Glomerular visceral epithelial cell (primary cell): ENCODE measurements around the gene ARFGEF3.

Source experiments
- DNase-seq: peaks from one replicate; pipeline ENCODE4 v3.0.0-alpha.2; 2016; ENCODE audit errors: extremely low spot score

The ARFGEF3 gene

DNA sequence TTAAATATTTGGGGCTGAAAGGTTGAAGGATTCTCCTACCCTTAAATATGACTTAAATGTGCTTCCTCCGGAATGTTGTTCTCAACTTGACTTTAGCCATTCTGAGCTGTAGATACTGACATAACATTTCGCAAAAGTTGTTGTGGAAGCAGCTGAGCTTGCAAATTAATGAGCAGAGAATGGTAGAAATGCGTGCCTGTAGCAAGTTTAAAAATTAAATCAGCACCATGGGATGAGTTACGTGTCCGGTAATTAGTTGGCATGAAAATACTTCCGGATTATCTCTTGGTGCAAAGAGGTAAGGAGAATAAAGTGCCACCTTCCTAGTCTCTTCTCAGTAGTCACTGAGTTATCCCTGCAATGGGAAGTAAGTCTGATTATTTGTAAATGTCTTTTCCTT, 80.2 kb downstream of the ARFGEF3 start:
- no peak for DNase-seq

- no peak for DNase-seq
Measured at GRCh38 chr6:138242987-138243592, 81.4 kb downstream of the ARFGEF3 start.

- no peak for DNase-seq
Measured at GRCh38 chr6:138245751-138246150, 84.0 kb downstream of the ARFGEF3 start.

DNA sequence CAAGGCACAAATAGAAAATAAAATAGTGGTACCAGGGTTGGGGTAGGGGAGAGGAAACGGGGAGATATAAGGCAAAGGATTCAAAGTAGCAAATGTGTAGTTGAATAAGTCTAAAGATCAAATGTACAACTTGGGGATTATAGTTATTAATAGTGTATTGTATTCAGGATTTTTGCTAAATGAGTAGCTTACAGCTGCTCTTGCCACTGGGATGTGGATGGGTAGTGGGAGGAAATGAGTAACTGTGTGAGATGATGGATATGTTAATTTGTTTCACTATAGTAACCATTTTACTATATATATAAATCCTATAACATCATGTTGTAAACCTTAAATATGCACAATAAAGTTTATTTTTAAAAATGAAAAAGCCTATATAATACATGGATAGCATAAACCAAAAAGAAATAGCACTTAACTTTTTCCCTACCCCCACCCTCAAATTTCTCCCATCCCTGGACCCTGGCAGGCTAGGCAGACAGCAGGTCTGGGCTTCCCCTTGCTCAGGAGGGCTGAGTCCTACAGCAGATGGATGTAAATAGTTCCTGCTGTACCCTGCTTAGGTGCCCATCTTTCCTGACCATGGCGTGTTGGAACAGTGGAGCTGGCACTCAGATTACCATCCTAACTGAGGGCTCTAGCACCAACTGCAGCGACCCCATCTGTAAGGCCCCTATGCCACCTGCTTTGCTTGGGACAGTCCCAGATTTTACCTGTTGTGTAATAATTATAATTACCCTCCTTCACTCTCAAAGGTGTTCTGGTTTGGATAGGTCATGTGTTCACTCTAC, 85.1 kb downstream of the ARFGEF3 start:
- no peak for DNase-seq

- no peak for DNase-seq
Measured at GRCh38 chr6:138248011-138248410, 86.3 kb downstream of the ARFGEF3 start.

GRCh38 chr6:138248878-138249277, 87.1 kb downstream of the ARFGEF3 start:
- DNase-seq, result no peak

DNA sequence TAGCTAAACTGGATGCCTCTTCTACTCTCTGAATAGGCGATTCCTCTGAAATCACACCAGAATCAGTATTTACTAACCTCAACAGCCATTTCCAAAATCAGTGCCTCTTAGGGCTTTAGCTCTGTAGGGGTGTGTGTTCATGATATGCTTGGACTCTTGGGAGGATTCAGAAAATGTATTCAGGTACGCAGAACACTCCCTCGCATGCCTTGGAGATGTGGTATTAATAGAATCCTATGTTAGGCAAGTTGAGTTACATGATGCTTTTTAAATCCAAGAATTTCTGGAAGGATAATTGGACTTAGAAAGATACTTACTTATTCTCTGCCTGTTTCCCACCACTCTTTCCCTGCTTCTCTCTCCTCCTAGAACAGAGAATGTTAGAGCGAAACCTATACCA, 88.3 kb downstream of the ARFGEF3 start:
- DNase-seq, result no peak

DNA sequence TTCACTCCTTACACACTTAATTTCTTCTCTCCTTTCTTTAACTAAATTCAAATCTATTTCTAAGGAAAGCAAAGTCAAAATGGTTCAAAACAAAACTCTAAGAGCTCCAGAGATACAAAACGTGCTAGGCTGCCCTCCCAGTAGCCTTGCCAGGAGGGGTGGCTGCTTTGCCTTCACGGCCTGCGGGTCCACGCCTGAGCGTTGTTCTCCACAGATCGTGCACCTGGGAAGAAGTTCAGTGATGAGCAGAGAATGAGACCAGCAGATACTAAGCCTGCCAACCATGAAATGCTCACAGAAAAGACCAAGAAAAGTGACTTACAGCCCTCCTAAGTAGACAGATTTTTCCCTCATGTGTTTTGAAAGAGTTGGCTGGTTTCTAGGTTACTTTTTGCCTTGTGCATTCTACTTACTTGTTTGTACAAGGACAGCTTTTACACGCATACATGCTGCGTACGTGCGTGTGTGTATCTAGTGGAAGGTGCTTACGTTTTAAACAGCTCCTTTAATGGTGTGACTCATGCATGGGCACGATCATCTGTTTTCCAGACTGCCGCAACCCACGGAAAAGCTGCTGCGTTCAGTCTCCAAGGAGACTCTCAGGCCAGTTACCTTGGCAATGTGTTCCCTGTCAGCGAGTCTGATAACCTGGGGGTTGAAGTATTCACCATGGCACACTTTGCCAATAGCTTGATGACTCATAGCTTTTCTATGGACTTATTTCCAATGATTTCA, 88.9 kb downstream of the ARFGEF3 start:
- DNase-seq, result no peak

DNA sequence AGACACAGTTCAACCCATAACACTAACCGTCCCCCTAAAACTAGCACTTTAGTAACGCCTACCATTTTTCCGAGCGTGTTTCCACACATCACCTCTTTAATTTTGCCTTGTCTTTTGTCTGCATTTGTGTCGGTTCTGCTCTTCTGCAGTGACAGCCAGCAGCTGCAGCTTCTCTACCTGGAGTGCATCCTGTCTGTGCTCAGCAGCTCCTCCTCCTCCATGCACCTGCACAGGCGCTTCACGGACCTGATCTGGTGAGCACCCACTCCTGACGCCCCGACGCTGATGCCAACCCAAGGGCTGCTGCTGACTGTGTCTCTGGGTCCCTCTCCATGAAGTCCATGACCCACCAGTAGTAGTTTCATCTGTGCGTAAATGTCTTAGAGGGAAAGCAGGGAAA, 92.0 kb downstream of the ARFGEF3 start:
- no peak for DNase-seq

DNA sequence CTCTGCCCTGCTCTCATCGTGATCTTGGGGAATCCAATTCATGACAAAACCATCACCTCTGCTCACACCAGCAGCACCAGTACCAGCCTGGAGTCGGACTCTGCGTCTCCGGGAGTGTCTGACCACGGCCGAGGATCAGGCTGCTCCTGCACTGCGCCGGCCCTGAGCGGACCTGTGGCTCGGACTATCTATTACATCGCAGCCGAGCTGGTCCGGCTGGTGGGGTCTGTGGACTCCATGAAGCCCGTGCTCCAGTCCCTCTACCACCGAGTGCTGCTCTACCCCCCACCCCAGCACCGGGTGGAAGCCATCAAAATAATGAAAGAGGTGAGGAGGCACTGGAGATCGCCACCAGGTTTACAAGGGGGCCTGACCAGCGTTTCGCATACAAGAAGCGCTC, 93.7 kb downstream of the ARFGEF3 start:
- no peak for DNase-seq

DNA sequence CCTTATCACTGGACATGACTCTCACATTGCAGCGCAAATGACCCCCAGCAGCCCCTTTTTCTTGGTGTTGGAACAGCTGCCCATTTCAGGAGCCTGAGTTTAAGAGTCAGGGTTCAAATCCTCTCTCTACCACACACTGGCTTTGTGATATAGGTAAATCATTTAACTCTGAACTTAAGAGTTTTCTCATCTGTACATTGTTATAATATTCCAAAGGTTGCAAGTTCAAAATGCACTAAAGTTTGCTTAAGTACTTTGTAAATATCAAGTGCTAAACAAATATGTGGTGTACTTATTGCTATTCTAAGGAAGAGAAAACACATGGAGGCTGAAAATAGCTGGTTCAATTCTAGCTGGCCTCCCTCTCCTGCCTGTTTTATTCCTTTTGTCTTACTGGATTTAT, 95.9 kb downstream of the ARFGEF3 start:
- no peak for DNase-seq

DNA sequence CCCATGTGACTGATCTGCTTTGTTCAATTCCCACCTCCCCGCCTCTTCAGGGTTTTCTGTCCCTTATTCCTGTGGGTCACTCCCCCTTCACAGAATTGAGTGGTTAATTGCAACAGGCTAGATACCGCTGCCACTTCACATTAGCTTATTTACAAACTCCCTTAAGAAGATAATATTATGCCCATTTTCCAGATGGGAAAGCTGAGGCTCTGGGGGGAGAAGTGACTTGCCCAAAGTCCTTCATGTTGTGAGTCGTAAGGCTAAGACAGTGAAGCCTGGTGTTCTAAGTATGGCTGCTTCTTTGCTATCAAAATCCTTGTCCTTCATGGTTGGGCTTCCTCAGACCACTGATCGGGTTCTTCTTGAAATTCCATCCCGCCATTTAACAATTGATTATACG, 96.5 kb downstream of the ARFGEF3 start:
- no peak for DNase-seq

DNA sequence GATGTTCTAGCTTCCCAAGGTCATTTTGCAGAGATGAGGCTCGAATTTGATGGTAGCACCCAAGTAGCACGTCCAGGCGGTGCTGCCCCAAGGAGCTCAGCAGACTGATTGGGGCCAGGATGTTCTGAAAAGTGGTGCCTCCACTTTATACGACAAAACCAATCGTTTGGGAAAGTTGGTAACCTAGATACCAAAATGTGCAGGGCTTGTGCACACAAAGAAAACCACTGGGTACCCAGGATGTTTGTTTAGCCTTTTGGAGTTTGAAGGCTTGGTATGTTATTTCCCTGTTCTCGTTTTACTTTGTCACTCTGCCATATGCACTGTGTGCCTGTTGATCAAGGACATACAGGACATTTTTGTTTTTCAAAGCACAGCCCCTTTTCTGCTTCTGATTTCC, 97.3 kb downstream of the ARFGEF3 start:
- no peak for DNase-seq

DNA sequence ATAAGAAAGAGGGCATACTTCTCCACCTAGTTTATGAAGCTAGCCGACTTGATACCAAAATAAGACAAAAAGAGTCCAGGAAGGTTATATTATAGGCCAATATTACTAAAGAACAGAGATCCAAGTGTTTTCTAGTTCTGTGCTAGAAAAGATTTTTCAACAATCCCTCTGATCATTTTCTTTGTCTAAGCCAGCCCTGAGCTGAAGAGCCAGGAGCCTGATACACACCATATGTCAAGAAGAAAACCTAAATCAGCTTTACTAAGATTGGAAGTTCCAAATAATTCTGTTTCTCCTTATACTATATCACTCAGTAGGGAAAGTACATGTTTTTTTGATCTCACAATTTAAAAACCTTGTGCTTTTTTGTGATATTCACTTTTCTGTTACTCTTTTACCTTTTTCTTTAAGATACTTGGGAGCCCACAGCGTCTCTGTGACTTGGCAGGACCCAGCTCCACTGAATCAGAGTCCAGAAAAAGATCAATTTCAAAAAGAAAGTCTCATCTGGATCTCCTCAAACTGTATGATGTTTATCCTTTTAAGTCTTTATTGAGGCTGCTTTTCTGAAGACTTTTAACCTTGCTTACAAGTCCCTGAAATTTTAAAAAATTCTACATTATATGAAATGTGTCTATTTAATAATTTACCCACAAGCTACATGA, 99.5 kb downstream of the ARFGEF3 start:
- no peak for DNase-seq

DNA sequence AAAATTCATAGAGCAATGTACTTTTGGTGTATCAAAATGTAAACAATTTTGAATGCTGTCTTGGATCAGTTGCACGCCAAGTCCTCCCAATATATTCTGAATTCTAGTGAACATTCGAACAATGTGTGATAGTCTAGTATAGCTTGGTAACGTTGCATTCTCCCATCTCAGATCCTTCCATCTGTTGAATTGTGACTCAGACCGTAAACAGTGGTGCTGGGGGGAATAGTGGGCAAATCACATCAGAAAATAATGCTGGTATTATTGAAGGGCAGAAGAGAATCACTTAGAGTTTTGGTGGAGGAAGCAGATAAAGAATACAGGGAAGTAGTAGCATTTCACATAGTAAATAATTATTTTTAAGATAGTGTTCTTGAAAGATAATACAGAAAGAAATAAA, 102.2 kb downstream of the ARFGEF3 start:
- no peak for DNase-seq

DNA sequence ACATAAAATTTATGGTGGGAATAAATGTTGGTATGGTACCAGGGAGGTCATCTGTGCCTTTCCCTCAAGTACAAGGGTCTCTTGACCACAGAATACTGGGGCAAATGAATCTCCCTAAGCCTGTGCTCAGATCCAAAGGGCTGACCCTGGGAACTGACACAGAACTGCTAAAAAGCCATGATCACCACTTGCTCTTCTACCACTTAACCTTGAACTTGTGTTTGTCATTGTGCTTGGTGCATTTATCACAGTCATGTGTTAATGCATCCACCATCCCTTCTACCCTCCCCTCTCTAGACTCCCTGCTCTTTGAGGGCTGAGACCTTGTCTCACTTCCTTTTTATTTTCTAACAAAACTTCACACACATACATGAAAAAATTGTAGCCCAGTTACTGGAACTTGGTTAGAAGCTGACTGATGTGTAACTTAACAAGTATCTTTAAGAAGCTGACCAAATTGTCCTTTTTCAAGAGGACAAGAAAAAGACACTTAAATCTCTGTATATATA, 102.7 kb downstream of the ARFGEF3 start:
- DNase-seq, result no peak

- no peak for DNase-seq
Measured at GRCh38 chr6:138266095-138266494, 104.4 kb downstream of the ARFGEF3 start.

DNA sequence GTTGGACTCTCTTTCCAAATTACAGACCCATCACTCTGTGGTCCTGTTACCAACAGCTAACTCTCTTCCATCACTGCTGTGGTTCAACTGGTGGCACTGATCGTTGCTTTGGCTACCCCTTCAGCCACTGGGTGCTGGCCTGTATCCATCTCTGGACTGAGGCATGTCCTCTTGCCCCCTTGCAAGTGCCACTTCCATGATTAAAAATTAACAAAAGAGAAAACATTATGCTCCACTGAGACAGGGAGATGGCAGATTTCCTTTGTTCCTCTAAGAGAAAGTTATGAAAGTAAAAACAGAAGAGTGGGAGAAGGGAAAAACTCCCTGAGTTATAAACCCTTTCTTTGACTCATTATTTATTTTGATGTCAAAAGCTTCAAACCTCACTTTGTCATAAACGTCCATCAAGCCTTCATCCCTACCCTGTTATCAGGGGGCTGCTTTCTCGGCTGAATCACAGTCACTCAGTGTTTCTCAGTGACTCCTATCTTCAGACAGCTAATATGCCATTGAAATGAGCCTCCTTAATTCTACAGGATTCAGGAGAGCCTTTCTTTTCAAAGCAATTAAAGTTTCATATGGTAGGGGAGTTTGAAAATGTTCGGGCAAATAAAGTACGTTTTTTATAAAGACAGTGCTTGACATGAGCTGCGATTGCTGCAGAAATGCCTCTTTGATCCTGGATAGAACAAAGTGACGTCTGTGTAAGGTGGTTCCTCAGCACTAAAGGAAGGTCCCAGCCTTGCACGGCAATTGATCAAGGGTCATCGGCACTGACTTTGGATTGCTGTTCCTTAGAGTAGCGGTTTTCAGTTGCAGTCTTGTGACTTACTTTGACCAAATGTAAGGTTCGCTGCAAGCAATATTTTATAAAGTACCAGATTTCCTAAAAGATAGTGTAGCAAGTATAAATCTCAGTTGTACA, 106.5 kb downstream of the ARFGEF3 start:
- DNase-seq, result no peak

GRCh38 chr6:138271451-138271850, 109.7 kb downstream of the ARFGEF3 start:
- no peak for DNase-seq

- peak; percentile 32 for DNase-seq
Measured at GRCh38 chr6:138272533-138273315, 111.0 kb downstream of the ARFGEF3 start.
